HL-60 (cell line): ENCODE results near the gene IBA57.

Experiments used
- CTCF ChIP-seq: IDR thresholded peaks from one replicate; pipeline ENCODE4 v1.5.1; 2011; ENCODE audit warnings: low read length, control low read depth, inconsistent platforms; ENCODE audit not compliant: insufficient read depth
- GABPA ChIP-seq: IDR thresholded peaks from 2 replicates; pipeline ENCODE4 v1.6.1; 2012; ENCODE audit warnings: low read depth

GRCh38 chr1:228198977-228199590 lies 33.5 kb downstream of the IBA57 start:
- TF ChIP-seq CTCF: no peak
- no peak for TF ChIP-seq GABPA
